GM21423 (cell line): Measurements from ENCODE around the gene SPRYD3.

Source experiments
- ATAC-seq: cut with Tn5 transposase; IDR thresholded peaks from one replicate; pipeline ENCODE4 v1.9.1; 2021; ENCODE audit warnings: mild to moderate bottlenecking, moderate library complexity; ENCODE audit not compliant: unreplicated experiment

SPRYD3 gene

DNA sequence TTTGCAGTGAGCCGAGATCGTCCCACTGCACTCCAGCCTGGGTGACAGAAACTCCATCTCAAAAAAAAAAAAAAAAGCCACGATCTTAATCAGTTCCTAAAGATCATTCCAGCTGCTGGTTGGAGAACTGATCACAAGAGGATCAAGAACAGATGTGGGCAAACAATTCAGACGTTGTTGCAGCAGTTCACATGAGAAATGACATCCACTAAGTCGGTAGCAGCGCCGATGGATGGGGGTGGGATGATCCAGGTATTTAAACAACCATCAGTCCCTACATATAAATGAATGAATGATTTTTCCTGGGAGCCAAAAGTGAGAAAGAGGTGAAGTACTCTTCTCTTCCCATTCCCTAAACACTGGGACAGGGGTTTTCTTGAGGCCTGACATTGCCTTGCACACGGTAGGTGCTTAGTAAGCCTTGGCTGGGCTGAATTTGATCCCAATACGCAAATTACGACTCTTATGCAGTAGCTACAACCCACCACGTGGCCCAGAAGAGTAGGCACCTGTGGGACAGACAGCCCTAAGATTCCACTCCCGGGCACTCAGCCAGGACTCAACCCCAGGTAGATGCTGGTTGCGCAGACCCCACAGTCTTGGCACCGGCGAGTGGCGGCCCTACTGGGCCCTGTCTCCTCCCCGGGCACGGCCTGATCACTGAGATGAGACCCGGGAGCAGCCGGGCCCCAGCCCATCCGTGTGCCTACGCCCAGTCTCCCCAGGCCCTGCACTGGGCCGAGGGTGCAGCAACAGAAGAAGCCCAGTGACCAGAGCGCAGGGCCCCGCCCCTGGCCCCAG lies 565 bp downstream of the SPRYD3 start:
- peak; percentile 9 for ATAC-seq

- ATAC-seq, result no peak
Observed at GRCh38 chr12:53077030-53077429, 2.2 kb downstream of the SPRYD3 start.

DNA sequence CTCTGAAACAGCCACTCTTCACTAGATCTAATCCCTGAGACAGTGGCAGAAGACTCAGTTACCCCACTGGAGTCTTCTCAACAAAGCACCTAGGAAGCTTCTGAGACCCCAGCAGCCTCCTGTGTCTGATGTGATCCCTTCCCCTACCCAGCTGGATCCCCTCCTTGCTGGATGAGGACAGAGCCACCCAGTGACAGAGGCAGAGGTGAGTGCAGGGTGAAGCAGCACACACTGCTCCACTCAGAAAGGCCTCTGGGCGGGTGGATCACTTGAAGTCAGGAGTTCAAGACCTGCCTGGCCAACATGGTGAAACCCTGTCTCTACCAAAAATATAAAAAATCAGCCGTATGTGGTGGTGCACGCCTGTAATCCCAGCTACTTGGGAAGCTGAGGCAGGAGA lies 2.7 kb downstream of the SPRYD3 start:
- ATAC-seq, result no peak

DNA sequence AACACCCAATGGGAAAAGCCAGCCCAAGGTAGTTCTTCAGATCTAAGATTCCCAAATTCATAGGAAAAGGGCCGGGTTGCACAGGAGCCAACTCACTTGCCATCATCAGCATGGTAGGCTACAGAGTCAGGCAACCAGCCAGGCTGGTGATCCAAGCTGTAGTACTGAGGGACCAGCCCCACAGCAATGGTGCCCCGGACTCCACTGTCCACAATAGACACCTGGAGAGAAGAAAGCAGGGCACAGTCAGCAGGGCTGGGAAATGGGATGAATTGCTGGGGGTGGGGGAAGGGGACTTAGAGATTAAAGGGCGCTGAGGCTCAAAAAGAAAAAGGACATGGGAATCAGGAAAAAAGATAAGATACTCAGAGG lies 4.2 kb downstream of the SPRYD3 start:
- no peak for ATAC-seq

DNA sequence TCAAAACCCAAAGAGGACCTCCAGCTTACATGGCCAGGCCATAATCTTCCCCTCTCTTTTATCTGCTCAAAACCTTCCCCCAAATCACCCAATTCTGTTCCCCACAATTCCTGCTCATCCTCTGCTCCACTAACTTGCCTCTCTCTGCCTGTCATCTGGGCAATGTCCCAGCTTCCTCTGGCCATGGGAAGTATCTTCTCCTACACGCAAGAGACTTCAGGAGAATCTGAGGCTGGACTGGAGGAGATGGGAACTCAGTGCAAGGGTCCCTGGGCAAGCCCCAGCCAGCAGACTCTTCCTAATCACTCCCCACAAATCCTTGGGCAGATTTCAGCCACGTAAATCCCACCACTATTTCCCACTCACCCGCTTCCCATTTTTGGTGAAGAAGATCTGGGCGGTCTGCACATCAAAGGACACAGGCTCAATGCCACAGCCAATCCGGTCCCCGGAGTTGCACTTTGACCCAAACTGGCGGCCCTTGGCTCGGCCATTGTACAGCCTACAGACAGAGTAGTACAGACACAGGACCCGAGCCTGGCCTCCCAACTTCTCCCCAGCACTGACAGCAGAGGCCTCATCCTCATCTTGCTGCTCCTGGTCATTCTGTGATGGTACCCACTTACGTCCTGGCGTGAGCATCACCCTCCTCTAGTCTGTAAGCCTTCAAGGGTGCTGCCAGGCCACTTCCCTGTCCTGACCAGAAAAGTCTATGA lies 4.7 kb downstream of the SPRYD3 start:
- no peak for ATAC-seq

GRCh38 chr12:53073881-53074280 lies 5.3 kb downstream of the SPRYD3 start:
- no peak for ATAC-seq

GRCh38 chr12:53071591-53072551 lies 7.3 kb downstream of the SPRYD3 start:
- ATAC-seq, result no peak

GRCh38 chr12:53070877-53071492 lies 8.2 kb downstream of the SPRYD3 start:
- ATAC-seq, result no peak

- no peak for ATAC-seq
Observed at GRCh38 chr12:53069621-53070410, 9.4 kb downstream of the SPRYD3 start.

- no peak for ATAC-seq
Observed at GRCh38 chr12:53068811-53069585, 10.2 kb downstream of the SPRYD3 start.

DNA sequence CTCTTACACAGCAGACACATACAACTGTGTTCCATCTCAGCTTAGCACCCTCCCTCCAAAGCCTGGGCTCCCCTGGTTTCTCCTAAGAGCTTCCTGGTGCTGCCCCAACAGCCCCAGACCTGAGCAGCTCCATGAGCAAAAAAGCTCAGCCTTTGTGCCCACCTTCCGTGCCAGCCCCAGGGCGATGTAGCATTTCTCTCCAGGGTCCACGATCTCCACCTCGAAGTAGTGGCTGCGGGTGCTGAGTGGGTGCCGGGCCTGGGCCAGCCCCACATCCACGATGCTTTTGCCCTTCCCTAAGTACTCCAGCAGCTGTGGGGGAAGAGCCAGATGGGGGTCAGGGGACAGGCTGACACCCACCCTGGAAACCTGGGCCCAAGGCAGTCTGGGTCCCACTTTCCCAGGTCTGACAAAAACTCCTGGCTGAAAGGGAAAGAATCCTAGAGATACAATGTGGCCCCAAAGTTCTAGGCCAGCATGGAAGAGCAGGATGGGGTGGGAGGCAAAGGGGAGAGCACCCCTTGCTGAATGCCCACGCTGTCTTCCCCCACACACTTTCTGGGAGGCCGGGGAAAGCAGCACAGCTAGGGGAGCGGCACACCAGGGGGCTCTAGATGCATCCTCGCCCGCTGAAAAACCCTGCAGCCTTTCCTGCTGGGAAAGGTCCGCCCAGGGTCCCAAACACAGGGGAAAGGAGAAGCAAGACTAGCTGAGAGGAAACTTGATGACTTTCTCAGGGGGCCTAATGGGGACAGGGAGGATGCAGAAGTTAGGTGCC lies 11.0 kb downstream of the SPRYD3 start:
- no peak for ATAC-seq

DNA sequence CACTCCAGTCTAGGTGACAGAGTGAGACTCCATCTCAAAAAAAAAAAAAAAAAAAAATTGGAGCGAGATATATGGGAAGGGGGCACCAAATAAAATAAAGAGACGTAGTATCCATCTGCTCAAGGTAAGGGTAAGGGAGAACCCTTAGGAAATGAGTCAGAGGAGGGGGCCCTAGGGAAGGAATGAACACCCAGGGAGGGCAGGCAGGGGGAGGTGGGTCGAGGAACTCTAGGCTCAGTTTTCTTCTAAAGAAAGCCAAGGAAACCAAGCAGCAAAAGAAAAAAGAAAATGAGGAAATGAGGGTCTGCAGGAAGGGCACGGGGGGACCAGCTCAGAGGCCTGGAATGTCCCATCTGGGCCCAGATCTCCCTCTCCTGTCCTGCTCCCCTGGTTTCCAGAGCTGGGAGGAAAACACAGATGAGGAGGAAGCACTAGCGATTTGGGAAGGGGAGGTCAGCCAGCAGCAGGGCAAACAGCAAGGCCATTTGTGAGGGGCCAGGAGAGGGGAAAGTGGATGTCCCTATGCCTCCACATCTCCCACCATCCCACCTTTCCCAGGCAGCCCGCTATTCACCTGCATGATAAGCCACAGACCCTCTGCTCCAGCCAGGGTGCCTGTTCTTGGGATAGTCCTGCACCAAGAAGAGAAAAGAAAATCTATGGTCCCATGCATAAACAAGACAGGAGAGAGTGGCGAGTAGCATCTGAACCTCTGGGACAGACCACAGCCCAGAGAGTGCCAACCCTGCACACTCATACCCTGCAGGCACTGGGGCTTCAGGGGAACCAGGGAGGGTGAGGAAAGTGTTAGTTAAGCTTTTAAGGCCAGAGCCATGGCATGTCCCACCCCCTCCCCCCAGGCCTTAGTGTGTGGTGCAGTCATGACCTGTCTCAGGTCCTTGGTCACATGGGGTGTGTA lies 11.9 kb downstream of the SPRYD3 start:
- ATAC-seq, result no peak

- no peak for ATAC-seq
Observed at GRCh38 chr12:53065975-53066931, 12.9 kb downstream of the SPRYD3 start.

GRCh38 chr12:53065470-53065869 lies 13.7 kb downstream of the SPRYD3 start:
- ATAC-seq, result no peak

DNA sequence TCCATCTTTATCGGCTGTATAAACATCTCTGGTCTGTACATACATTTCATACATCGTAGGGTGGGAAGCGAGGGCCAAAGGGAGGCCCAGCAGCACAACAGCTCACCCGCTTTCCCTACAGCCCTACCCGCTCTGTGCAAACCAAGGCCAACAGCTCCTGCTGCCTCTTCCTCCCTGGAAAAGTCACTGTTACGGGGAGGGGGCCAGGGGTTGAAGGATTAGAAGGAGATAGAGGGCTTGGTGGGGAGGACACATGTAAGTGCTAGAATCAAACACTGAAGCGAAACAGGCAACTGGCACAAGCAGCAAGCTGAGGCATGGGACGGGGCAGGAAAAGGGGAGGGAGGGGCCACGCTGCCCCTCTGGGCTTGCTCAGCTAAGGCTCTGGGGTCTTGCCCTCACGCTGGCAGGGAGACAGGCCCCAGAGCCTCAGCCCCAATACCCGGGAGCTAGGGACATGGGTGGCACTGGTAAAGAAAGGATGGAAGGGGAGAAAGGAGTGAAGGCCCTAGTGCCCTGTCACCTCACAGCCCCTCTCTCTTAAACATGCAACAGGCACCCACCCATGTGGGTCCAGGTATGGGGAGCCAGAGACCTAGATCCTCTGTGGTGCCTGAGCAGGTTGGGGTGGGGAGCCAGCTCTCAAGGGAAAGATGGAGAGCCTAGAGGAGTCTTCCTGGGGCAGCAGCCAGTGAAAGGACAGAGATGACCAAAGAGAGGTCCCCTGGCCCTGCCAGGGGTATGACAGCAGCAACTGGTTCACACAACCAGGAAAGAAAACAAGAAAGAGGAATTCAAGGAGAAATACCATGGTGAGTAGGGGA lies 14.4 kb downstream of the SPRYD3 start:
- ATAC-seq, result no peak
